HEK293T (cell line): Measurements from ENCODE around the gene RUFY4.

Source experiments
- ARNT ChIP-seq: fragments of 450-650 bp; IDR thresholded peaks from 2 replicates; pipeline ENCODE4 v1.6.1; 2017; ENCODE audit warnings: mild to moderate bottlenecking
- BHLHE40 ChIP-seq: fragments of 450-650 bp; IDR thresholded peaks from 2 replicates; pipeline ENCODE4 v1.6.1; 2016; ENCODE audit warnings: mild to moderate bottlenecking, moderate library complexity, borderline replicate concordance
- FOXA1 ChIP-seq: fragments of 450-650 bp; IDR thresholded peaks from 2 replicates; pipeline ENCODE4 v1.6.1; 2016; ENCODE audit warnings: mild to moderate bottlenecking
- FOXM1 ChIP-seq: fragments of 450-650 bp; IDR thresholded peaks from 2 replicates; pipeline ENCODE4 v1.6.1; 2017; ENCODE audit warnings: mild to moderate bottlenecking, borderline replicate concordance
- HDGF ChIP-seq: fragments of 450-650 bp; IDR thresholded peaks from 2 replicates; pipeline ENCODE4 v1.6.1; 2017; ENCODE audit warnings: antibody characterized with exemption, borderline replicate concordance
- LEF1 ChIP-seq: fragments of 450-650 bp; IDR thresholded peaks from 2 replicates; pipeline ENCODE4 v1.6.1; 2017; ENCODE audit warnings: mild to moderate bottlenecking, borderline replicate concordance
- PKNOX1 ChIP-seq: fragments of 450-650 bp; IDR thresholded peaks from 2 replicates; pipeline ENCODE4 v1.6.1; 2016
- SP1 ChIP-seq: fragments of 450-650 bp; IDR thresholded peaks from 2 replicates; pipeline ENCODE4 v1.6.1; 2017
- SUZ12 ChIP-seq: fragments of 450-650 bp; IDR thresholded peaks from 2 replicates; pipeline ENCODE4 v1.6.1; 2016; ENCODE audit warnings: mild to moderate bottlenecking
- TARDBP ChIP-seq: fragments of 450-650 bp; IDR thresholded peaks from 2 replicates; pipeline ENCODE4 v1.6.1; 2016
- ZNF384 ChIP-seq: fragments of 450-650 bp; IDR thresholded peaks from 2 replicates; pipeline ENCODE4 v1.6.1; 2016

- TF ChIP-seq BHLHE40 = no peak
- TF ChIP-seq ARNT = no peak
- TF ChIP-seq TARDBP = no peak
- no peak for TF ChIP-seq SUZ12
- TF ChIP-seq SP1 = no peak
- no peak for TF ChIP-seq PKNOX1
- no peak for TF ChIP-seq FOXA1
- TF ChIP-seq FOXM1 = no peak
- no peak for TF ChIP-seq LEF1
- TF ChIP-seq HDGF = no peak
- no peak for TF ChIP-seq ZNF384
These were observed 56.0 kb downstream of the RUFY4 start for GRCh38 chr2:218125095-218125494.
